ENCODE measurements around the gene LENG1.

LENG1 gene

DNA sequence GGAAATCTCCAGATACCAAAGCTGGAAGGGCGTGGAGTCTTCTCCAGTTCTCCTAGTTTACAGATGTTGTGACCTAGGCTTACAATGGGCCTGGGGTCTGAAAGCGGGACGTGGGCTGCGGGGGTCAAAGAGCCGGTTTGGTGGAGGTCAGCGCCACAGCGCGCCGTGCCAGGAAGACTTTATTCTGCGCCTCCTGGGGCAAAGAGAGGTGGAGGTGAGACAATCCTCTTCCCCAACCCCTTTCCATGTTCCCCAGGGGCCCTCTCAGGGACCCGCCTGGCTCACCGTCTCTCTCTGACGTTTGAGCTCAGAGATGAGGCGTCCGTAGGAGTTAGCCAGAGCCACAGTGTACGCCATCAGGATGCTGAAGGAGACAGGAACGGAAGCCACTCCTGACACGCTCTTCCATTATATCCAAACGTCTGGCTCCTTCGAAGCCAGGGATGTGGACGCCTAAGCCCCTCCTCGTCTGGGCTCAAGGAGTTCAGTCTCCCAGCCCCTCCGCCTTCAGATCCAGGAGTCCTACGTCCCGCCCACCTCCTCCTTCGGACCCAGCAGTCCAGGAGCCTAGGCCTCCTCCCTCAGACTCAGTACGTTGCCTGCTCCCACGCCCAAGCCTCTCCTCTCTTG, 776 bp upstream of the LENG1 start:
- no peak for TF ChIP-seq ZFX (IDR thresholded peaks at IDR 0.05; ENCODE audit: borderline replicate concordance)
- TF ChIP-seq, protein P1, sequence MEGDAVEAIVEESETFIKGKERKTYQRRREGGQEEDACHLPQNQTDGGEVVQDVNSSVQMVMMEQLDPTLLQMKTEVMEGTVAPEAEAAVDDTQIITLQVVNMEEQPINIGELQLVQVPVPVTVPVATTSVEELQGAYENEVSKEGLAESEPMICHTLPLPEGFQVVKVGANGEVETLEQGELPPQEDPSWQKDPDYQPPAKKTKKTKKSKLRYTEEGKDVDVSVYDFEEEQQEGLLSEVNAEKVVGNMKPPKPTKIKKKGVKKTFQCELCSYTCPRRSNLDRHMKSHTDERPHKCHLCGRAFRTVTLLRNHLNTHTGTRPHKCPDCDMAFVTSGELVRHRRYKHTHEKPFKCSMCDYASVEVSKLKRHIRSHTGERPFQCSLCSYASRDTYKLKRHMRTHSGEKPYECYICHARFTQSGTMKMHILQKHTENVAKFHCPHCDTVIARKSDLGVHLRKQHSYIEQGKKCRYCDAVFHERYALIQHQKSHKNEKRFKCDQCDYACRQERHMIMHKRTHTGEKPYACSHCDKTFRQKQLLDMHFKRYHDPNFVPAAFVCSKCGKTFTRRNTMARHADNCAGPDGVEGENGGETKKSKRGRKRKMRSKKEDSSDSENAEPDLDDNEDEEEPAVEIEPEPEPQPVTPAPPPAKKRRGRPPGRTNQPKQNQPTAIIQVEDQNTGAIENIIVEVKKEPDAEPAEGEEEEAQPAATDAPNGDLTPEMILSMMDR (IDR thresholded peaks at IDR 0.05) = no peak
- H3K27ac ChIP-seq = peak overlapping the region; percentile 97

DNA sequence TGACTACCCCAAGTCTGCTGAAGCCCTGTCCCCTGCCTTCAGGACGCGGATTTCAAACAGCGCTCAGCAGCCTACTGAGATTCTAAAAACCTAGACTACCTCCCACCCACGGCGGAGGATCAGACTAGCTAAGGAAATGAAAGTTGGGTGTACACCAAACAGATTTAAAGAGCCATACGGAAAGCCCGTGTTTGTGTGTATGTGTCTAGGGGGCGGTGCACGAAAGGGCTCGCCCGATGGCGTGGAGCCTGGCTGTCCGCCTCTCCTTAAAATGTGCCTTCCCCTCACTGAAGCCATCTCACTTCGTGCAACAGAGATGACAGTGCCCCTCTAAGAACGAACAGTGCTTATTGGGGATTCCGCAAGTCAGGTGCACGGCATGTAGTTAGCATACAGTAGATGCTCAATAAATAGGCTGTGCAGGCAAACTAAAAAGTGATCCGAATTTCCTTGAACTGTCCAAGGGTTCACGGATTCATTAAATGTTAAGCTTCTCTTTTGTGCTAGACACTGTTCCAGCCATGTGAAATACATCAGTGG, 639 bp downstream of the LENG1 start:
- peak overlapping the region; percentile 97 for H3K27ac ChIP-seq
- no peak for TF ChIP-seq ZFX (IDR thresholded peaks at IDR 0.05; ENCODE audit: borderline replicate concordance)
- TF ChIP-seq, protein P1 (IDR thresholded peaks at IDR 0.05) = no peak

DNA sequence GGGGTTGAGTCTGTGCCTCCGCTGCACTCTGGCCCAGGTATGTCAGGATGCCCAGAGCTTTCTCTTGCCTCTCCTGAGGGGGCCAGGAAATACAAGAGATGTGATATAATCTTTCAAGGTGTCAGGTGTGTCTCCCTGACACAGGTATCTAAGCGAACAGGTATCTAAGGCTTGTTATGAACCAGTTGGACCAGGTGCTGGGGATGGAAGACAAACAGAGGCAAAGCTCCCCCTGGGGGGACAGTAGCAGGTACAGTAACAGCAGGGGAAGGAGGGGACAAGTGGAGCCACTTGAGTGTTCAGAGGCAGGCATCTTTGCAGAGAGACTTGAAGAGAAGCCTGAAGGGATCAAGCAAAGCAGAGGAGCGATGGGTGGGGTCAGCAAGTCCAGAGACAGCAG, 2.6 kb downstream of the LENG1 start:
- TF ChIP-seq ZFX (IDR thresholded peaks at IDR 0.05; ENCODE audit: borderline replicate concordance) = no peak
- TF ChIP-seq, protein P1 (IDR thresholded peaks at IDR 0.05) = no peak
- peak overlapping the region; percentile 33 for H3K27ac ChIP-seq

DNA sequence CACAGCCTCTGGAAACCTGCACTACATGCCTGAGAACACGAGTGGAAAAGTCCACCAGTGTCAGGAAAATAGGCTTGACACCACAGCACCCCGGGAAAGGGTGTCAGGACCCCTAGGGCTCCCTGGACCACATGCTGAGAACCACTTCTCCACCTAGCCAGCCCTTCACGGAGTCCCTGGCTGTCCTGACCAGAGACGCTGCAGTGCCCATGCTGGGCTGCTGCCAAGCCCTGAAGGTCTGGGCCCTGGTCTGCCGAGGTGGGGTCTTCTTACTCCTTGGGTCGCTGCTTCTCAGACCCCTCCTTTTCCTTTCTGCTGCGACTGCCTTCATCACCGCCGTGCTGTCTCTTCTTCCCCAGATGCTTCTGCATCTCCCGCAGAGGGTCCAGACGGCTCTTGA, 3.0 kb downstream of the LENG1 start:
- no peak for TF ChIP-seq ZFX (IDR thresholded peaks at IDR 0.05; ENCODE audit: borderline replicate concordance)
- TF ChIP-seq, protein P1 (IDR thresholded peaks at IDR 0.05) = no peak
- H3K27ac ChIP-seq = peak overlapping the region; percentile 33

DNA sequence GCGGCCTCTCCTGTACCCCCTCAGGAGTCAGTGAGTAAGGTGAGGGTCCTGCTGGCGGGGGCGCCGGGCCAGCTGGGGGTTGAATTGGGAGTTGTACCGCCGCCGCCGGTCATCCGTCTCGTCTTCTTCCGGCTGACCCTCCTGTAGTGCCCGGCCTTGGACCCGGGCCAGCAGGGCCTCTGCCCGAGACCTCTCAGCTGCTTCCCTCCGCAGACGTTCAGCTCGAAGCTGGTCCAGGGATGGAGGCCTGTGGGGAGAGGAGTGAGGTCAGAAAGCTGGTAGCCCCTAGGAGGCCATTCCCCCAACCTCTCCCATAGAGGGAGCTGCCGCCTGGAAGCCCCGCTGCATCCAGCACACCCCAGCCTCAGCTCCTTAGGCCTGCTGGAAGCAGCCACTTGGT, 3.8 kb downstream of the LENG1 start:
- no peak for TF ChIP-seq ZFX (IDR thresholded peaks at IDR 0.05; ENCODE audit: borderline replicate concordance)
- TF ChIP-seq, protein P1 (IDR thresholded peaks at IDR 0.05) = no peak
- no peak overlapping the region for H3K27ac ChIP-seq

DNA sequence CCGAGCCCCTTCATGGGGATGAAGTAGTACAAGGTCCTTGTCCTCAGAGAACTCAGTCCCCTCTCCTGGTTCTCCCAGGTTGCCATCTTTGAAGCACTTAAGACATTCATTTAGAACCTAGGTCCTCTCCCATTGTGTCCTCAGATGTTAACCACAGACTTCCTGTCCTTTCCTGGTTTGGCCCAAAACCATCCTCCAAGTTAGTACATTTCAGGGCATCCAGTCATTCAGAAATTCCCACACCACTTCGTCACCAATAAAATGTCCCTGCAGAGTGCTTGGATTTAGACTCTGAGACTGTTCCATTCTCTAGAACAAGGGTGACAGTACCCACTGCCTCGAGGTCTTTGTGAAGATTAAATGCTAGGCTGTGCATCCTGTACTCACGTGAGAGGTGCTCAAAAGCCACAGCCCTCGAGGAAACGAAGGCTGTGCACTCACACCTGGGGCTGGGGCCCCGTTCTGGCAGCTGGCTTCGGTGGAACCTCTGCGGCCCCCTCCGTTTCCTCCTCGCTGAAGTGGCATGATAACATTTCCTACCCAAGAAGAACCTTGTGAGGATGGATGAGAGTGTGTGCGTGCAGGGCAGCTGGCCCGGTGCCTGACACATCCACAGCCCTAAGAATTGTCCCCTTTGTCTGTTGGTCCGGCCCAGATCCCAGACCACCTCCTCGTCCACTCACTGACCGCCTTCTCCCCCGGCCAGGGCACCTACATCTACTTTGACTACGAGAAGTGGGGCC, 4.7 kb downstream of the LENG1 start:
- H3K27ac ChIP-seq = peak overlapping the region; percentile 31; the same call in 1 of the 2 replicates
- TF ChIP-seq ZFX (IDR thresholded peaks at IDR 0.05; ENCODE audit: borderline replicate concordance) = no peak
- TF ChIP-seq, protein P1 (IDR thresholded peaks at IDR 0.05) = no peak
